ENCODE data around the gene ADM2. TPM values are rescaled to one million over a fixed set of nuclear protein-coding genes. Genes with fewer than 3 reads are reported as not detected.

The ADM2 gene
- total and polyA plus RNA-seq, 2 of the 13 experiments (the other 11 are each of a cell fraction or from before 2014, with no cell fraction given): 1.2 to 3.0 TPM

- no peak for TF ChIP-seq ZNF318 (CRISPR knock-in tag; IDR thresholded peaks at IDR 0.05)
These were observed 51.8 kb downstream of the ADM2 start (continued) for GRCh38 chr22:50532824-50533796.

Measured in HepG2 (cell line).